ENCODE results near the gene APOBEC2. TPM values are rescaled to one million over a fixed set of nuclear protein-coding genes. Genes with fewer than 3 reads are reported as not detected.
A peak's percentile ranks its signal among the peaks of the same experiment; 100 is the strongest.
"Not testable (repeated sequence)": the region's sequence is repeated elsewhere in the genome, so short reads cannot be mapped to it uniquely, and the experiment has no call there.

APOBEC2 gene
- total RNA-seq, result not detected

GRCh38 chr6:41053041-41053440 is at the start of gene APOBEC2:
TSS of gene APOBEC2 (plus strand) at chr6:41053202. CDS start at chr6:41053348, 146 bp downstream.
- peaks cover 13% of the 10 kb centered on the region for H3K4me1 Mint-ChIP-seq (ENCODE audit: low read depth)
- H3K27me3 Mint-ChIP-seq, result no peaks in the 10 kb centered on the region
- ChIA-PET POLR2A (no interaction called here), CTCF (interaction anchor here (1.0 to 1.8 kb wide), 2 partner anchors 14 to 25 kb away, joined by 4 to 7 read pairs; partner anchors contain the start of gene UNC5CL)
- no peak for DNase-seq
- H3K9me3 Mint-ChIP-seq, result no peaks in the 10 kb centered on the region
- H3K27ac Mint-ChIP-seq, result no peak within 1 kb of the TSS
- no peak within 1 kb of the TSS for H3K4me3 Mint-ChIP-seq
- H3K36me3 Mint-ChIP-seq, result peaks cover 15% of the 10 kb centered on the region
- intact Hi-C loops (cut with micrococcal nuclease), result no loop called here

GRCh38 chr6:41006217-41006616 is 46.8 kb upstream of the APOBEC2 start:
- H3K4me1 Mint-ChIP-seq (ENCODE audit: low read depth); POLR2A ChIA-PET; H3K9me3 Mint-ChIP-seq; H3K4me3 Mint-ChIP-seq; H3K27ac Mint-ChIP-seq; H3K36me3 Mint-ChIP-seq: not testable (repeated sequence)
- CTCF ChIA-PET, result interaction anchor here (1.0 kb wide), 1 partner anchor 22 kb away, joined by 3 read pairs; no protein-coding TSS in a partner anchor
- peak; percentile 64 for DNase-seq
- peaks cover 15% of the 10 kb centered on the region for H3K27me3 Mint-ChIP-seq
- intact Hi-C loops (cut with micrococcal nuclease), result loop anchor here (1.0 kb wide), 3 partner anchors 21 to 176 kb away; no protein-coding TSS in a partner anchor

- H3K36me3 Mint-ChIP-seq; POLR2A ChIA-PET; DNase-seq; H3K4me1 Mint-ChIP-seq (ENCODE audit: low read depth); H3K9me3 Mint-ChIP-seq; H3K4me3 Mint-ChIP-seq; H3K27ac Mint-ChIP-seq: not testable (repeated sequence)
- intact Hi-C loops (cut with micrococcal nuclease), result loop anchor here (1.0 kb wide), 3 partner anchors 20 to 175 kb away; no protein-coding TSS in a partner anchor
- H3K27me3 Mint-ChIP-seq, result peaks cover 11% of the 10 kb centered on the region
- CTCF ChIA-PET, result interaction anchor here (1.0 kb wide), 1 partner anchor 21 kb away, joined by 3 read pairs; no protein-coding TSS in a partner anchor
Measured at GRCh38 chr6:41006980-41007379, 46.0 kb upstream of the APOBEC2 start.

- intact Hi-C loops (cut with micrococcal nuclease), result no loop called here
- DNase-seq, result no peak
- no peak overlapping the region for H3K4me3 Mint-ChIP-seq
- H3K36me3 Mint-ChIP-seq, result no peaks in the 10 kb centered on the region
- H3K27me3 Mint-ChIP-seq, result peaks cover 9% of the 10 kb centered on the region
- no peak overlapping the region for H3K27ac Mint-ChIP-seq
- H3K9me3 Mint-ChIP-seq, result no peaks in the 10 kb centered on the region
- no peaks in the 10 kb centered on the region for H3K4me1 Mint-ChIP-seq (ENCODE audit: low read depth)
- ChIA-PET POLR2A (no interaction called here), CTCF (interaction anchor here (1.0 to 1.9 kb wide), 5 partner anchors 20 to 310 kb away, joined by 3 to 12 read pairs (median 6); partner anchors contain the start of gene UNC5CL)
Measured at GRCh38 chr6:41008011-41008410, 45.0 kb upstream of the APOBEC2 start.

- ChIA-PET CTCF (interaction anchor here (1.4 to 2.0 kb wide), 2 partner anchors 10 to 61 kb away, joined by 3 to 6 read pairs; no protein-coding TSS in a partner anchor), POLR2A (no interaction called here)
- Mint-ChIP-seq H3K4me1 (ENCODE audit: low read depth) (no peaks in the 10 kb centered on the region), H3K4me3 (no peak overlapping the region), H3K36me3 (no peaks in the 10 kb centered on the region), H3K9me3 (no peaks in the 10 kb centered on the region), H3K27ac (no peak overlapping the region), H3K27me3 (peaks cover 5% of the 10 kb centered on the region)
- intact Hi-C loops (cut with micrococcal nuclease), result no loop called here
- no peak for DNase-seq
Measured at GRCh38 chr6:41009669-41010068, 43.3 kb upstream of the APOBEC2 start.

- H3K36me3 Mint-ChIP-seq, result peaks cover 2% of the 10 kb centered on the region
- DNase-seq, result no peak
- no peak overlapping the region for H3K27ac Mint-ChIP-seq
- CTCF ChIA-PET, result interaction anchor here (1.2 to 4.0 kb wide), 2 partner anchors 16 to 28 kb away, joined by 3 to 19 read pairs; partner anchors contain the start of gene UNC5CL
- peaks cover 1% of the 10 kb centered on the region for H3K27me3 Mint-ChIP-seq
- no peaks in the 10 kb centered on the region for H3K4me1 Mint-ChIP-seq (ENCODE audit: low read depth)
- H3K9me3 Mint-ChIP-seq, result no peaks in the 10 kb centered on the region
- H3K4me3 Mint-ChIP-seq, result no peak overlapping the region
- POLR2A ChIA-PET, result no interaction called here
- intact Hi-C loops (cut with micrococcal nuclease), result no loop called here
Measured at GRCh38 chr6:41011673-41012072, 41.3 kb upstream of the APOBEC2 start.

- Mint-ChIP-seq H3K27me3 (peaks cover 1% of the 10 kb centered on the region), H3K27ac (no peak overlapping the region), H3K4me1 (ENCODE audit: low read depth) (no peaks in the 10 kb centered on the region), H3K36me3 (peaks cover 2% of the 10 kb centered on the region), H3K9me3 (no peaks in the 10 kb centered on the region), H3K4me3 (no peak overlapping the region)
- intact Hi-C loops (cut with micrococcal nuclease), result no loop called here
- CTCF ChIA-PET, result interaction anchor here (4.0 kb wide), 1 partner anchor 14 kb away, joined by 19 read pairs; no protein-coding TSS in a partner anchor
- POLR2A ChIA-PET, result no interaction called here
- no peak for DNase-seq
Measured at GRCh38 chr6:41013466-41014153, 39.4 kb upstream of the APOBEC2 start.

GRCh38 chr6:41014780-41015179 is 38.2 kb upstream of the APOBEC2 start:
- Mint-ChIP-seq H3K4me1 (ENCODE audit: low read depth) (no peaks in the 10 kb centered on the region), H3K36me3 (peaks cover 2% of the 10 kb centered on the region), H3K27ac (no peak overlapping the region), H3K27me3 (peaks cover 1% of the 10 kb centered on the region), H3K4me3 (no peak overlapping the region), H3K9me3 (no peaks in the 10 kb centered on the region)
- DNase-seq, result no peak
- intact Hi-C loops (cut with micrococcal nuclease), result no loop called here
- ChIA-PET CTCF (interaction anchor here (4.0 kb wide), 1 partner anchor 13 kb away, joined by 19 read pairs; no protein-coding TSS in a partner anchor), POLR2A (no interaction called here)

- H3K4me1 Mint-ChIP-seq (ENCODE audit: low read depth); H3K9me3 Mint-ChIP-seq; DNase-seq; H3K27me3 Mint-ChIP-seq; H3K4me3 Mint-ChIP-seq; POLR2A ChIA-PET; H3K36me3 Mint-ChIP-seq; intact Hi-C loops (cut with micrococcal nuclease); H3K27ac Mint-ChIP-seq: not testable (repeated sequence)
- CTCF ChIA-PET, result interaction anchor here (0.6 kb wide), 1 partner anchor 23 kb away, joined by 3 read pairs; the partner anchor contains the start of gene UNC5CL
Measured at GRCh38 chr6:41015860-41016259, 37.1 kb upstream of the APOBEC2 start.

GRCh38 chr6:41017663-41018062 is 35.3 kb upstream of the APOBEC2 start:
- POLR2A ChIA-PET, result no interaction called here
- Mint-ChIP-seq H3K9me3 (no peaks in the 10 kb centered on the region), H3K27me3 (no peaks in the 10 kb centered on the region), H3K27ac (no peak overlapping the region), H3K4me3 (no peak overlapping the region), H3K4me1 (ENCODE audit: low read depth) (no peaks in the 10 kb centered on the region), H3K36me3 (peaks cover 2% of the 10 kb centered on the region)
- CTCF ChIA-PET, result interaction anchor here (3.5 kb wide), 1 partner anchor 10 kb away, joined by 25 read pairs; no protein-coding TSS in a partner anchor
- intact Hi-C loops (cut with micrococcal nuclease), result no loop called here
- DNase-seq, result no peak

GRCh38 chr6:41021832-41022231 is 31.2 kb upstream of the APOBEC2 start:
- intact Hi-C loops (cut with micrococcal nuclease), result no loop called here
- Mint-ChIP-seq H3K36me3 (no peaks in the 10 kb centered on the region), H3K9me3 (no peaks in the 10 kb centered on the region), H3K27ac (no peak overlapping the region), H3K4me1 (ENCODE audit: low read depth) (no peaks in the 10 kb centered on the region), H3K4me3 (no peak overlapping the region), H3K27me3 (no peaks in the 10 kb centered on the region)
- DNase-seq, result no peak
- CTCF ChIA-PET, result no interaction called here
- POLR2A ChIA-PET, result no interaction called here

GRCh38 chr6:41022294-41022693 is 30.7 kb upstream of the APOBEC2 start:
- CTCF ChIA-PET, result no interaction called here
- H3K4me1 Mint-ChIP-seq (ENCODE audit: low read depth), result peaks cover 3% of the 10 kb centered on the region
- no peak overlapping the region for H3K27ac Mint-ChIP-seq
- no peaks in the 10 kb centered on the region for H3K36me3 Mint-ChIP-seq
- H3K27me3 Mint-ChIP-seq, result no peaks in the 10 kb centered on the region
- no peak overlapping the region for H3K4me3 Mint-ChIP-seq
- intact Hi-C loops (cut with micrococcal nuclease), result no loop called here
- no peak for DNase-seq
- POLR2A ChIA-PET, result no interaction called here
- H3K9me3 Mint-ChIP-seq, result no peaks in the 10 kb centered on the region

GRCh38 chr6:41023114-41023513 is 29.9 kb upstream of the APOBEC2 start:
- peaks cover 9% of the 10 kb centered on the region for H3K4me1 Mint-ChIP-seq (ENCODE audit: low read depth)
- H3K9me3 Mint-ChIP-seq, result no peaks in the 10 kb centered on the region
- ChIA-PET CTCF (no interaction called here), POLR2A (no interaction called here)
- no peak overlapping the region for H3K4me3 Mint-ChIP-seq
- H3K36me3 Mint-ChIP-seq, result no peaks in the 10 kb centered on the region
- intact Hi-C loops (cut with micrococcal nuclease), result no loop called here
- no peak overlapping the region for H3K27ac Mint-ChIP-seq
- no peaks in the 10 kb centered on the region for H3K27me3 Mint-ChIP-seq
- DNase-seq, result no peak
